ENCODE measurements around the gene LRRC9. TPM values are rescaled to one million over a fixed set of nuclear protein-coding genes. Genes with fewer than 3 reads are reported as not detected.
A peak's percentile ranks its signal among the peaks of the same experiment; 100 is the strongest.

LRRC9 gene
- total and polyA plus RNA-seq, 2 experiments from 2014 or later, result 2.2 to 3.1 TPM

- no peak for TF ChIP-seq NANOG (IDR thresholded peaks at IDR 0.05; ENCODE audit: borderline replicate concordance)
- no peak for TF ChIP-seq CREB1 (CRISPR knock-in tag; IDR thresholded peaks at IDR 0.05; ENCODE audit: low read depth)
- no peak for TF ChIP-seq EZH2phosphoT487 (IDR thresholded peaks at IDR 0.05; ENCODE audit: unreplicated experiment)
- no peak for TF ChIP-seq EZH2 (IDR thresholded peaks at IDR 0.05; ENCODE audit: low read depth, unreplicated experiment)
- TF ChIP-seq STAT1 (IDR thresholded peaks at IDR 0.05; ENCODE audit: unreplicated experiment), result no peak
- TF ChIP-seq CTCF (conservative IDR thresholded peaks at IDR 0.05; ENCODE audit: low read depth in 2 of 2), result no peak
These were observed 19.4 kb upstream of the LRRC9 start (continued) for GRCh38 chr14:59900556-59900955.

- no peak overlapping the region for H3K27ac Mint-ChIP-seq
- no peaks in the 10 kb centered on the region for H3K9me3 Mint-ChIP-seq
- H3K79me2 ChIP-seq (replicated peaks; ENCODE audit: insufficient read depth), result no peaks in the 10 kb centered on the region
- ATAC-seq (peak; percentile 64), DNase-seq (ENCODE audit: low spot score) (peak; percentile 36)
- H3K27me3 ChIP-seq (ENCODE audit: insufficient read depth), result no peaks in the 10 kb centered on the region
- no peaks in the 10 kb centered on the region for H3K36me3 ChIP-seq (ENCODE audit: insufficient read depth)
- H3K4me3 Mint-ChIP-seq, result no peak overlapping the region
- H3F3A ChIP-seq (replicated peaks; ENCODE audit: low read depth), result no peaks in the 10 kb centered on the region
- no peaks in the 10 kb centered on the region for H3K4me1 ChIP-seq (ENCODE audit: insufficient read depth)
- H3K27me3 Mint-ChIP-seq (ENCODE audit: insufficient read depth, low read depth, poor library complexity), result no peaks in the 10 kb centered on the region
- no peaks in the 10 kb centered on the region for H3K9me2 ChIP-seq (ENCODE audit: insufficient read depth)
- H4K20me1 ChIP-seq (replicated peaks; ENCODE audit: insufficient read depth), result no peaks in the 10 kb centered on the region
- no peak overlapping the region for H3K27ac ChIP-seq (ENCODE audit: low read depth)
- peaks cover under 1% of the 10 kb centered on the region; the same call in 2 of the 3 replicates for H3K4me1 Mint-ChIP-seq
- no peak overlapping the region for H3K4me2 ChIP-seq
- H3K4me3 ChIP-seq, result no peak overlapping the region
- no peaks in the 10 kb centered on the region for H3K36me3 Mint-ChIP-seq (ENCODE audit: low read depth)
- no peak overlapping the region for H2AFZ ChIP-seq
- TF ChIP-seq STAT1 (IDR thresholded peaks at IDR 0.05; ENCODE audit: unreplicated experiment) (no peak), NANOG (IDR thresholded peaks at IDR 0.05; ENCODE audit: borderline replicate concordance) (no peak), JUNB (IDR thresholded peaks at IDR 0.05; ENCODE audit: unreplicated experiment) (no peak), EZH2 (IDR thresholded peaks at IDR 0.05; ENCODE audit: low read depth, unreplicated experiment) (no peak), CTCF (conservative IDR thresholded peaks at IDR 0.05; ENCODE audit: low read depth in 2 of 2) (no peak), ZNF114 (CRISPR knock-in tag; IDR thresholded peaks at IDR 0.05) (no peak), CREB1 (CRISPR knock-in tag; IDR thresholded peaks at IDR 0.05; ENCODE audit: low read depth) (no peak), ZNF331 (CRISPR knock-in tag; IDR thresholded peaks at IDR 0.05; ENCODE audit: low read depth) (no peak), ZNF462 (CRISPR knock-in tag; IDR thresholded peaks at IDR 0.05) (no peak), EZH2phosphoT487 (IDR thresholded peaks at IDR 0.05; ENCODE audit: unreplicated experiment) (no peak), REST (IDR thresholded peaks at IDR 0.05; ENCODE audit: unreplicated experiment) (no peak)
These were observed 15.8 kb upstream of the LRRC9 start for GRCh38 chr14:59904184-59904583.
